ENCODE results near the gene BABAM1. TPM values are rescaled to one million over a fixed set of nuclear protein-coding genes. Genes with fewer than 3 reads are reported as not detected.
A peak's percentile ranks its signal among the peaks of the same experiment; 100 is the strongest.

Gene BABAM1
- total RNA-seq = 100 to 1,000 TPM in 2 of 9 donors, 10 to 100 TPM in 7; 68.5 to 162 (median 79.7) TPM
- 100 to 1,000 TPM in 2 of 3 donors, 10 to 100 TPM in 1; 71.1 to 116 (median 101) TPM for polyA plus RNA-seq
- long read RNA-seq, donor 1, transcript BABAM1-201 (9 exons, 1,472 nt) = minor isoform, 6 of 80 reads
- long read RNA-seq, donor 1, transcript BABAM1-208 (9 exons, 1,470 nt) = major isoform, 53 of 80 reads
- long read RNA-seq, donor 1, partial matches to known transcripts = 12 of 80 reads
- long read RNA-seq, donor 1, other reads (novel, unspliced or antisense) = 0 of 80 reads
- long read RNA-seq, donor 2, transcript BABAM1-208 (9 exons, 1,470 nt) = major isoform, 19 of 29 reads
- long read RNA-seq, donor 2, partial matches to known transcripts = 6 of 29 reads
- long read RNA-seq, donor 2, other reads (novel, unspliced or antisense) = 0 of 29 reads
- long read RNA-seq, donor 3, transcript BABAM1-208 (9 exons, 1,470 nt) = major isoform, 21 of 22 reads
- long read RNA-seq, donor 3, partial matches to known transcripts = 0 of 22 reads
- long read RNA-seq, donor 3, other reads (novel, unspliced or antisense) = 0 of 22 reads
- long read RNA-seq, donor 4, transcript BABAM1-208 (9 exons, 1,470 nt) = major isoform, 69 of 114 reads
- long read RNA-seq, donor 4, transcript BABAM1-201 (9 exons, 1,472 nt) = minor isoform, 17 of 114 reads
- long read RNA-seq, donor 4, transcript BABAM1-213 (9 exons, 1,366 nt) = minor isoform, 5 of 114 reads
- long read RNA-seq, donor 4, partial matches to known transcripts = 6 of 114 reads
- long read RNA-seq, donor 4, other reads (novel, unspliced or antisense) = 15 of 114 reads
- long read RNA-seq, donor 5, transcript BABAM1-213 (9 exons, 1,366 nt) = minor isoform, 5 of 116 reads
- long read RNA-seq, donor 5, transcript BABAM1-201 (9 exons, 1,472 nt) = minor isoform, 14 of 116 reads
- long read RNA-seq, donor 5, transcript BABAM1-208 (9 exons, 1,470 nt) = major isoform, 74 of 116 reads
- long read RNA-seq, donor 5, partial matches to known transcripts = 4 of 116 reads
- long read RNA-seq, donor 5, other reads (novel, unspliced or antisense) = 16 of 116 reads
- long read RNA-seq, donor 6, transcript BABAM1-208 (9 exons, 1,470 nt) = major isoform, 42 of 53 reads
- long read RNA-seq, donor 6, partial matches to known transcripts = 0 of 53 reads
- long read RNA-seq, donor 6, other reads (novel, unspliced or antisense) = 5 of 53 reads
- long read RNA-seq, donor 7, transcript BABAM1-208 (9 exons, 1,470 nt) = major isoform, 15 of 30 reads
- long read RNA-seq, donor 7, partial matches to known transcripts = 9 of 30 reads
- long read RNA-seq, donor 7, other reads (novel, unspliced or antisense) = 0 of 30 reads
- long read RNA-seq, donor 8, transcript BABAM1-201 (9 exons, 1,472 nt) = minor isoform, 7 of 46 reads
- long read RNA-seq, donor 8, transcript BABAM1-208 (9 exons, 1,470 nt) = major isoform, 32 of 46 reads
- long read RNA-seq, donor 8, transcript BABAM1-213 (9 exons, 1,366 nt) = minor isoform, 5 of 46 reads
- long read RNA-seq, donor 8, partial matches to known transcripts = 0 of 46 reads
- long read RNA-seq, donor 8, other reads (novel, unspliced or antisense) = 0 of 46 reads
- long read RNA-seq, donor 9, transcript BABAM1-201 (9 exons, 1,472 nt) = minor isoform, 6 of 37 reads
- long read RNA-seq, donor 9, transcript BABAM1-208 (9 exons, 1,470 nt) = major isoform, 27 of 37 reads
- long read RNA-seq, donor 9, partial matches to known transcripts = 0 of 37 reads
- long read RNA-seq, donor 9, other reads (novel, unspliced or antisense) = 0 of 37 reads
- long read RNA-seq, donor 10, transcript BABAM1-208 (9 exons, 1,470 nt) = major isoform, 17 of 18 reads
- long read RNA-seq, donor 10, partial matches to known transcripts = 0 of 18 reads
- long read RNA-seq, donor 10, other reads (novel, unspliced or antisense) = 0 of 18 reads

GRCh38 chr19:17266975-17267788 is at the start of gene BABAM1:
TSS of gene BABAM1 (plus strand) at chr19:17267443. CDS start at chr19:17268807, 1,364 bp downstream.
- DNase-seq = peak; percentile 96 to 99 (median 99)
- 0% methylated on average over 15 to 27 of the region's 27 CpGs for WGBS, 4 donors
- intact Hi-C loops (cut with DNase I) = no loop called here
- no peak for TF ChIP-seq CTCF (IDR thresholded peaks at IDR 0.05)
- TF ChIP-seq POLR2A (IDR thresholded peaks at IDR 0.05) = peak in 1 of 2 donors; percentile 35
- Histone ChIP-seq H3K4me3 (peak within 1 kb of the TSS; percentile 32 to 83 (median 54)), H3K36me3 (replicated peaks in 1 of 2) (peaks cover 0 to 30% of the 10 kb centered on the region in 2 donors), H3K27ac (peak within 1 kb of the TSS; percentile 20 to 61 (median 46)), H3K4me1 (replicated peaks in 1 of 2) (peaks cover 8 to 10% of the 10 kb centered on the region in 2 donors), H3K27me3 (no peaks in the 10 kb centered on the region), H3K9me3 (replicated peaks in 1 of 3) (no peaks in the 10 kb centered on the region)

- intact Hi-C loops (cut with DNase I) = no loop called here
- H3K4me1 ChIP-seq (replicated peaks in 1 of 2) = peaks cover 18 to 20% of the 10 kb centered on the region in 2 donors
- 92 to 100% (median 97%) methylated on average over 7 to 8 of the region's 8 CpGs for WGBS, 4 donors
- no peak overlapping the region for H3K4me3 ChIP-seq
- no peaks in the 10 kb centered on the region for H3K9me3 ChIP-seq (replicated peaks in 1 of 3)
- TF ChIP-seq CTCF (IDR thresholded peaks at IDR 0.05) (no peak), POLR2A (IDR thresholded peaks at IDR 0.05) (no peak)
- DNase-seq = no peak
- no peaks in the 10 kb centered on the region for H3K27me3 ChIP-seq
- H3K36me3 ChIP-seq (replicated peaks in 1 of 2) = peaks cover 0 to 22% of the 10 kb centered on the region in 2 donors
- no peak overlapping the region for H3K27ac ChIP-seq
Measured at GRCh38 chr19:17219286-17219685, 48.0 kb upstream of the BABAM1 start.

GRCh38 chr19:17220207-17220758 is 47.0 kb upstream of the BABAM1 start:
- TF ChIP-seq POLR2A (IDR thresholded peaks at IDR 0.05) (no peak), CTCF (IDR thresholded peaks at IDR 0.05) (no peak)
- peak overlapping the region in 1 of 4 donors; percentile 10 for H3K4me3 ChIP-seq
- peaks cover 13% of the 10 kb centered on the region in 2 donors for H3K4me1 ChIP-seq (replicated peaks in 1 of 2)
- intact Hi-C loops (cut with DNase I) = no loop called here
- H3K27ac ChIP-seq = peak overlapping the region in 4 of 5 donors; percentile 41 to 86 (median 80)
- no peaks in the 10 kb centered on the region for H3K9me3 ChIP-seq (replicated peaks in 1 of 3)
- WGBS, 4 donors = 29 to 32% (median 30%) methylated on average over 11 to 14 of the region's 14 CpGs
- DNase-seq = peak; percentile 65 to 85 (median 83)
- H3K36me3 ChIP-seq (replicated peaks in 1 of 2) = peaks cover 0 to 22% of the 10 kb centered on the region in 2 donors
- H3K27me3 ChIP-seq = no peaks in the 10 kb centered on the region
